Nephron (organoid): ENCODE measurements around the gene ZNF211.
A peak's percentile ranks its signal among the peaks of the same experiment; 100 is the strongest.

ENCODE experiments used
- H3K27ac Mint-ChIP-seq, 3 experiments: 2 replicates each; pipeline ENCODE4 v1.8.0; 2020; ENCODE audit warnings: mixed read lengths in 3 of 3, mild to moderate bottlenecking in 2 of 3, moderate library complexity in 1 of 3
- H3K27me3 Mint-ChIP-seq: 2 replicates; pipeline ENCODE4 v1.8.0; 2021; ENCODE audit warnings: low read depth, mild to moderate bottlenecking, moderate library complexity, mixed read lengths
- H3K36me3 Mint-ChIP-seq: 2 replicates; pipeline ENCODE4 v1.8.0; 2020; ENCODE audit warnings: low read depth, mixed read lengths
- H3K4me1 Mint-ChIP-seq: 2 replicates; pipeline ENCODE4 v1.8.0; 2020; ENCODE audit warnings: mixed read lengths
- H3K4me3 Mint-ChIP-seq, 3 experiments: 2 replicates each; pipeline ENCODE4 v1.8.0; 2020; ENCODE audit warnings: mild to moderate bottlenecking in 3 of 3, mixed read lengths in 3 of 3, moderate library complexity in 2 of 3
- H3K9me3 Mint-ChIP-seq: 2 replicates; pipeline ENCODE4 v1.8.0; 2020; ENCODE audit warnings: mixed read lengths
- TF ChIP-seq, protein P1 (sequence below), 3 experiments: fragments of 200-600 bp; sonication (generic); IDR thresholded peaks; one replicate each; pipeline ENCODE4 v1.5.0; 2021; ENCODE audit warnings: antibody characterized with exemption in 3 of 3; ENCODE audit not compliant: unreplicated experiment in 3 of 3

ZNF211 gene

DNA sequence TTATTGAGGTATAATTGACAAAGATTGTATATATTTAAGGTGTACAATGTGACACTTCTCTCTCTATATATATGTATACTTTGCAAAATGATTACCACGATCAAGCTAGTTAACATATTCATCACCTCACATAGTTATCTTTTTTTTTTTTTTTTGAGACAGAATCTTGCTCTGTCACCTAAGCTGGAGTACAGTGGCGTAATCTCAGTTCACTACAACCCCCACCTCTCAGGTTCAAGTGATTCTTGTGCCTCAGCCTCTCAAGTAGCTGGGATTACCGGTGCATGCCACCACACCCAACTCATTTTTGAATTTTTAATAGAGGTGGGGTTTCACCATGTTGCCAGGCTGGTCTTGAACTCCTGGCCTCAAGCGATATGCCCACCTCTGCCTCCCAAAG is 39.5 kb downstream of the ZNF211 start:
- no peaks in the 10 kb centered on the region for H3K36me3 Mint-ChIP-seq

GRCh38 chr19:57675881-57676280 is 42.9 kb downstream of the ZNF211 start:
- TF ChIP-seq, protein P1, sequence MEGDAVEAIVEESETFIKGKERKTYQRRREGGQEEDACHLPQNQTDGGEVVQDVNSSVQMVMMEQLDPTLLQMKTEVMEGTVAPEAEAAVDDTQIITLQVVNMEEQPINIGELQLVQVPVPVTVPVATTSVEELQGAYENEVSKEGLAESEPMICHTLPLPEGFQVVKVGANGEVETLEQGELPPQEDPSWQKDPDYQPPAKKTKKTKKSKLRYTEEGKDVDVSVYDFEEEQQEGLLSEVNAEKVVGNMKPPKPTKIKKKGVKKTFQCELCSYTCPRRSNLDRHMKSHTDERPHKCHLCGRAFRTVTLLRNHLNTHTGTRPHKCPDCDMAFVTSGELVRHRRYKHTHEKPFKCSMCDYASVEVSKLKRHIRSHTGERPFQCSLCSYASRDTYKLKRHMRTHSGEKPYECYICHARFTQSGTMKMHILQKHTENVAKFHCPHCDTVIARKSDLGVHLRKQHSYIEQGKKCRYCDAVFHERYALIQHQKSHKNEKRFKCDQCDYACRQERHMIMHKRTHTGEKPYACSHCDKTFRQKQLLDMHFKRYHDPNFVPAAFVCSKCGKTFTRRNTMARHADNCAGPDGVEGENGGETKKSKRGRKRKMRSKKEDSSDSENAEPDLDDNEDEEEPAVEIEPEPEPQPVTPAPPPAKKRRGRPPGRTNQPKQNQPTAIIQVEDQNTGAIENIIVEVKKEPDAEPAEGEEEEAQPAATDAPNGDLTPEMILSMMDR (IDR thresholded peaks at IDR 0.05; ENCODE audit: unreplicated experiment in 3 of 3) = no peak
- Mint-ChIP-seq H3K4me1 (no peaks in the 10 kb centered on the region), H3K27me3 (peaks cover 18% of the 10 kb centered on the region), H3K36me3 (peaks cover 3% of the 10 kb centered on the region), H3K4me3 (no peak overlapping the region), H3K9me3 (peaks cover 7% of the 10 kb centered on the region), H3K27ac (no peak overlapping the region)

More for the DNA sequence above, 39.5 kb downstream of the ZNF211 start:
- peaks cover 16% of the 10 kb centered on the region for H3K27me3 Mint-ChIP-seq
- no peaks in the 10 kb centered on the region for H3K9me3 Mint-ChIP-seq
- no peak overlapping the region for H3K4me3 Mint-ChIP-seq
- TF ChIP-seq, protein P1 (IDR thresholded peaks at IDR 0.05; ENCODE audit: unreplicated experiment in 3 of 3) = no peak
- no peaks in the 10 kb centered on the region for H3K4me1 Mint-ChIP-seq
- no peak overlapping the region for H3K27ac Mint-ChIP-seq

GRCh38 chr19:57682226-57682766 is 49.3 kb downstream of the ZNF211 start:
- Mint-ChIP-seq H3K27me3 (peaks cover 19% of the 10 kb centered on the region), H3K27ac (peak overlapping the region; percentile 72 to 89 (median 87)), H3K9me3 (peaks cover 67% of the 10 kb centered on the region), H3K4me3 (peak overlapping the region; percentile 97 to 98 (median 98)), H3K36me3 (peaks cover 63% of the 10 kb centered on the region), H3K4me1 (peaks cover 23% of the 10 kb centered on the region)
- TF ChIP-seq, protein P1 (IDR thresholded peaks at IDR 0.05; ENCODE audit: unreplicated experiment in 3 of 3) = no peak

GRCh38 chr19:57686727-57687126 is 53.8 kb downstream of the ZNF211 start:
- peaks cover 4% of the 10 kb centered on the region for H3K27me3 Mint-ChIP-seq
- TF ChIP-seq, protein P1 (IDR thresholded peaks at IDR 0.05; ENCODE audit: unreplicated experiment in 3 of 3) = no peak

DNA sequence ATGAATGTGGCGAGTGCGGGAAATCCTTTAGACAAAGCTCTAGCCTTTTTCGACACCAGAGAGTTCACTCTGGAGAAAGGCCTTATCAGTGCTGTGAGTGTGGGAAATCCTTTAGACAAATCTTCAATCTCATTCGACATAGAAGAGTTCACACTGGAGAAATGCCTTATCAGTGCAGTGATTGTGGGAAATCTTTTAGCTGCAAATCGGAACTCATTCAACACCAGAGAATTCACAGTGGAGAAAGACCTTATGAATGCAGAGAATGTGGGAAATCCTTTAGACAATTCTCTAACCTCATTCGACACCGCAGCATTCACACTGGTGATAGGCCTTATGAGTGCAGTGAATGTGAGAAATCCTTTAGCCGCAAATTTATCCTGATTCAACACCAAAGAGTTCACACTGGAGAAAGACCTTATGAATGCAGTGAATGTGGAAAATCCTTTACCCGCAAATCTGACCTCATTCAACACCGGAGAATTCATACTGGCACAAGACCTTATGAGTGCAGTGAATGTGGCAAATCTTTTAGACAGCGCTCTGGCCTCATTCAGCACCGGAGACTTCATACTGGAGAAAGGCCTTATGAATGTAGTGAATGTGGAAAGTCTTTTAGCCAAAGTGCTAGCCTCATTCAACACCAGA is 54.5 kb downstream of the ZNF211 start:
- peaks cover 3% of the 10 kb centered on the region for H3K27me3 Mint-ChIP-seq

More at GRCh38 chr19:57686727-57687126, 53.8 kb downstream of the ZNF211 start:
- peaks cover 100% of the 10 kb centered on the region for H3K36me3 Mint-ChIP-seq
- H3K4me1 Mint-ChIP-seq = peaks cover 19% of the 10 kb centered on the region
- H3K9me3 Mint-ChIP-seq = peaks cover 92% of the 10 kb centered on the region
- no peak overlapping the region for H3K4me3 Mint-ChIP-seq
- H3K27ac Mint-ChIP-seq = no peak overlapping the region

More for the DNA sequence above, 54.5 kb downstream of the ZNF211 start:
- H3K36me3 Mint-ChIP-seq = peaks cover 100% of the 10 kb centered on the region
- peaks cover 91% of the 10 kb centered on the region for H3K9me3 Mint-ChIP-seq
- no peak overlapping the region for H3K27ac Mint-ChIP-seq
- H3K4me3 Mint-ChIP-seq = no peak overlapping the region
- peaks cover 12% of the 10 kb centered on the region for H3K4me1 Mint-ChIP-seq
- TF ChIP-seq, protein P1 (IDR thresholded peaks at IDR 0.05; ENCODE audit: unreplicated experiment in 3 of 3) = no peak
